SU-DHL-6 (cell line): ENCODE measurements around the gene DYNC1I2.
A peak's percentile ranks its signal among the peaks of the same experiment; 100 is the strongest.

Experiments
- H2AFZ ChIP-seq: fragments of 200-600 bp; sonication (generic); 2 replicates; pipeline ENCODE4 v1.6.1; 2014; ENCODE audit warnings: low read depth, mild to moderate bottlenecking, moderate library complexity, mixed read lengths, antibody characterized with exemption, low read length; ENCODE audit not compliant: severe bottlenecking
- H3F3A ChIP-seq: fragments of 200-600 bp; shearing (Covaris generic); 2 replicates; pipeline ENCODE4 v1.6.0; 2016; ENCODE audit warnings: antibody characterized with exemption, mild to moderate bottlenecking; ENCODE audit not compliant: insufficient read depth
- H3K27ac ChIP-seq: fragments of 200-600 bp; sonication (generic); 2 replicates; pipeline ENCODE4 v1.5.1; 2016; ENCODE audit warnings: low read depth, mild to moderate bottlenecking, low read length, moderate library complexity, mixed read lengths
- H3K27me3 ChIP-seq: fragments of 200-600 bp; sonication (generic), shearing (Covaris generic); 2 replicates; pipeline ENCODE4 v1.6.0; 2014; ENCODE audit warnings: mild to moderate bottlenecking, low read length
- H3K36me3 ChIP-seq: fragments of 200-600 bp; sonication (generic); 2 replicates; pipeline ENCODE4 v1.6.1; 2014; ENCODE audit warnings: mild to moderate bottlenecking, low read length, mixed read lengths
- H3K4me2 ChIP-seq: fragments of 300-600, 200-600 bp; shearing (Covaris generic), sonication (generic); 2 replicates; pipeline ENCODE4 v1.6.0; 2014; ENCODE audit warnings: low read length, low read depth, mild to moderate bottlenecking; ENCODE audit not compliant: poor library complexity, severe bottlenecking
- H3K4me3 ChIP-seq: fragments of 200-600 bp; sonication (generic); 2 replicates; pipeline ENCODE4 v1.5.1; 2014; ENCODE audit warnings: antibody characterized with exemption, low read length, mild to moderate bottlenecking, mixed read lengths; ENCODE audit not compliant: insufficient read depth, poor library complexity, severe bottlenecking
- H3K79me2 ChIP-seq: fragments of 200-600 bp; sonication (generic); 2 replicates; pipeline ENCODE4 v1.6.1; 2014; ENCODE audit warnings: mild to moderate bottlenecking, low read length, moderate library complexity; ENCODE audit not compliant: insufficient read depth
- H3K9ac ChIP-seq: fragments of 200-600 bp; sonication (generic); 2 replicates; pipeline ENCODE4 v1.7.0; 2014; ENCODE audit warnings: mild to moderate bottlenecking, low read length
- H3K9me2 ChIP-seq: fragments of 200-600 bp; sonication (generic); replicated peaks from 2 replicates; pipeline ENCODE4 v1.6.1; 2014; ENCODE audit warnings: low read length; ENCODE audit not compliant: insufficient read depth
- H3K9me3 ChIP-seq: fragments of 200-600 bp; sonication (generic); 2 replicates; pipeline ENCODE4 v1.6.1; 2014; ENCODE audit warnings: low read length, mixed read lengths; ENCODE audit not compliant: insufficient read depth
- H4K20me1 ChIP-seq: fragments of 200-600 bp; sonication (generic); 2 replicates; pipeline ENCODE4 v1.6.1; 2014; ENCODE audit warnings: low read depth, mild to moderate bottlenecking, antibody characterized with exemption, low read length, moderate library complexity, mixed read lengths
- CTCF ChIP-seq: fragments of 200-600 bp; sonication (generic); IDR thresholded peaks from one replicate; pipeline ENCODE4 v1.5.1; 2017; ENCODE audit warnings: antibody characterized with exemption, mild to moderate bottlenecking, low read length, moderate library complexity; ENCODE audit not compliant: insufficient read depth, poor library complexity, severe bottlenecking
- EZH2phosphoT487 ChIP-seq: fragments of 200-600 bp; sonication (generic), shearing (Covaris generic); conservative IDR thresholded peaks from 2 replicates; pipeline ENCODE4 v1.6.1; 2018; ENCODE audit warnings: mild to moderate bottlenecking, antibody characterized with exemption, low read length, moderate library complexity, mixed read lengths

Gene DYNC1I2

GRCh38 chr2:171688129-171688465 lies 828 bp downstream of the DYNC1I2 start:
- peak overlapping the region; percentile 93 for H3K4me2 ChIP-seq
- peak overlapping the region; percentile 82 for H2AFZ ChIP-seq
- H3F3A ChIP-seq: no peaks in the 10 kb centered on the region; the same call in 1 of the 2 replicates
- H3K4me3 ChIP-seq: peak overlapping the region; percentile 72
- no peaks in the 10 kb centered on the region for H4K20me1 ChIP-seq
- no peak for TF ChIP-seq EZH2phosphoT487
- H3K27me3 ChIP-seq: no peaks in the 10 kb centered on the region
- H3K36me3 ChIP-seq: peaks cover 17% of the 10 kb centered on the region; the same call in 1 of the 2 replicates
- no peak overlapping the region for H3K27ac ChIP-seq
- H3K79me2 ChIP-seq: peaks cover 49% of the 10 kb centered on the region
- H3K9me3 ChIP-seq: no peaks in the 10 kb centered on the region
- no peaks in the 10 kb centered on the region for H3K9me2 ChIP-seq
- H3K9ac ChIP-seq: peak overlapping the region; percentile 72

- TF ChIP-seq EZH2phosphoT487 (no peak), CTCF (no peak)
- Histone ChIP-seq H3K36me3 (peaks cover 24% of the 10 kb centered on the region), H3K27ac (no peak overlapping the region), H2AFZ (no peak overlapping the region), H3K9me3 (no peaks in the 10 kb centered on the region), H3K27me3 (no peaks in the 10 kb centered on the region), H3K4me3 (no peak overlapping the region), H3K9me2 (no peaks in the 10 kb centered on the region), H4K20me1 (no peaks in the 10 kb centered on the region), H3K79me2 (peaks cover 59% of the 10 kb centered on the region), H3F3A (peaks cover 5% of the 10 kb centered on the region; the same call in 1 of the 2 replicates), H3K9ac (no peak overlapping the region), H3K4me2 (no peak overlapping the region)
Measured at GRCh38 chr2:171692331-171692730, 5.1 kb downstream of the DYNC1I2 start.

- H3K36me3 ChIP-seq: peaks cover 5% of the 10 kb centered on the region; the same call in 1 of the 2 replicates
- H3K79me2 ChIP-seq: peaks cover 17% of the 10 kb centered on the region; the same call in 1 of the 2 replicates
- no peaks in the 10 kb centered on the region; the same call in 1 of the 2 replicates for H4K20me1 ChIP-seq
- H3K9me3 ChIP-seq: no peaks in the 10 kb centered on the region
- TF ChIP-seq CTCF (no peak), EZH2phosphoT487 (no peak)
- H3F3A ChIP-seq: peaks cover 21% of the 10 kb centered on the region; the same call in 1 of the 2 replicates
- no peaks in the 10 kb centered on the region for H3K9me2 ChIP-seq
- no peak overlapping the region for H3K4me2 ChIP-seq
- H2AFZ ChIP-seq: no peak overlapping the region
- H3K27me3 ChIP-seq: no peaks in the 10 kb centered on the region
- H3K4me3 ChIP-seq: no peak overlapping the region
- no peak overlapping the region for H3K27ac ChIP-seq
- no peak overlapping the region for H3K9ac ChIP-seq
Measured at GRCh38 chr2:171702781-171703556, 15.7 kb downstream of the DYNC1I2 start.
